SK-N-SH (cell line): ENCODE data around the gene AGGF1.

Source experiments
- CTCF ChIP-seq: fragments of 200-600 bp; sonication (generic); IDR thresholded peaks from 2 replicates; pipeline ENCODE4 v1.6.1; 2017; ENCODE audit warnings: antibody characterized with exemption, mild to moderate bottlenecking, moderate library complexity
- FOSL2 ChIP-seq: IDR thresholded peaks from 2 replicates; pipeline ENCODE4 v1.4.0; 2012; ENCODE audit warnings: low read depth, mild to moderate bottlenecking, moderate library complexity, borderline replicate concordance
- GABPA ChIP-seq: IDR thresholded peaks from 2 replicates; pipeline ENCODE4 v1.4.0; 2012; ENCODE audit warnings: low read depth, mild to moderate bottlenecking
- MEF2A ChIP-seq: IDR thresholded peaks from 2 replicates; pipeline ENCODE4 v1.4.0; 2012; ENCODE audit warnings: low read depth, borderline replicate concordance
- MXI1 ChIP-seq: IDR thresholded peaks from 2 replicates; pipeline ENCODE4 v1.6.1; 2012; ENCODE audit warnings: mild to moderate bottlenecking, low read depth, low read length, improper control_type of control experiment
- POLR2AphosphoS5 ChIP-seq: IDR thresholded peaks from 2 replicates; pipeline ENCODE4 v1.6.1; 2012; ENCODE audit warnings: low read depth, low read length
- REST ChIP-seq: IDR thresholded peaks from 2 replicates; pipeline ENCODE4 v1.6.1; 2012; ENCODE audit warnings: mild to moderate bottlenecking, low read depth, low read length, moderate library complexity
- SIN3A ChIP-seq: IDR thresholded peaks from 2 replicates; pipeline ENCODE4 v1.6.1; 2012; ENCODE audit warnings: low read depth, mild to moderate bottlenecking, low read length, moderate library complexity, borderline replicate concordance
- SMC3 ChIP-seq: IDR thresholded peaks from 2 replicates; pipeline ENCODE4 v1.6.1; 2012; ENCODE audit warnings: low read depth, low read length, improper control_type of control experiment
- YY1 ChIP-seq: IDR thresholded peaks from 2 replicates; pipeline ENCODE4 v1.4.0; 2012; ENCODE audit warnings: low read depth, mild to moderate bottlenecking

- no peak for TF ChIP-seq CTCF
- TF ChIP-seq FOSL2: no peak
- no peak for TF ChIP-seq GABPA
- no peak for TF ChIP-seq REST
- TF ChIP-seq SIN3A: no peak
- TF ChIP-seq POLR2AphosphoS5: no peak
- TF ChIP-seq YY1: no peak
- no peak for TF ChIP-seq SMC3
- no peak for TF ChIP-seq MXI1
- no peak for TF ChIP-seq MEF2A
Measured at GRCh38 chr5:77032635-77033034, 2.4 kb downstream of the AGGF1 start.
